Breast epithelium (tissue), 3 donors: Measurements from ENCODE around the gene MCM9.

ENCODE experiments used
- CTCF ChIP-seq, 3 donors: fragments of 450-650 bp; IDR thresholded peaks; one replicate each; pipeline ENCODE4 v1.5.1; 2016 to 2017; ENCODE audit warnings: antibody characterized with exemption in 3 of 3, mild to moderate bottlenecking in 3 of 3, moderate library complexity in 3 of 3
- POLR2AphosphoS5 ChIP-seq, 3 donors: sonication (generic); formaldehyde crosslinking; IDR thresholded peaks; one replicate each; pipeline ENCODE4 v1.6.1; 2017; ENCODE audit warnings: antibody characterized with exemption in 3 of 3

GRCh38 chr6:118882314-118882905 is 52.5 kb downstream of the MCM9 start:
- no peak for TF ChIP-seq POLR2AphosphoS5 (IDR thresholded peaks at IDR 0.05)
- TF ChIP-seq CTCF (IDR thresholded peaks at IDR 0.05): no peak
